Right ventricle myocardium inferior (tissue), 1 donor: ENCODE data around the gene SEH1L. TPM values are rescaled to one million over a fixed set of nuclear protein-coding genes. Genes with fewer than 3 reads are reported as not detected.
"Not testable (repeated sequence)": the region's sequence is repeated elsewhere in the genome, so short reads cannot be mapped to it uniquely, and the experiment has no call there.

Source experiments
- ATAC-seq: fragments of 200-7000 bp; cut with Tn5 transposase; one replicate; pipeline ENCODE4 v1.9.1; 2020; ENCODE audit warnings: mild to moderate bottlenecking, moderate library complexity
- DNase-seq: peaks from one replicate; pipeline ENCODE4 v3.0.0; 2021; ENCODE audit errors: missing footprints
- intact Hi-C: fragments of 100-400 bp; cut with DNase I; formaldehyde crosslinking; loops from one replicate; pipeline ENCODE4 v1.11.0; 2022
- long read RNA-seq: library from polyadenylated mRNA; unstranded; transcript quantifications from one replicate; pipeline ENCODE4 v2.0.0, GENCODE V29; 2021
- total RNA-seq: library from RNA; stranded (reverse); fragmentation: NEBNext Ultra II Directional; extraction: Animal tissue kit (Norgen Biotek cat#: 25700); gene quantifications from one replicate; pipeline ENCODE4 v1.2.1, GENCODE V29; 2021
- donor health status: DM: no; HTN: yes; CAD: no; lungs with severe emphysema.

Gene SEH1L
- total RNA-seq: 19.7 TPM
- long read RNA-seq, transcript SEH1L-202 (9 exons, 1,846 nt): major isoform, 8 of 12 reads
- long read RNA-seq, partial matches to known transcripts: 0 of 12 reads
- long read RNA-seq, other reads (novel, unspliced or antisense): 2 of 12 reads

- intact Hi-C loops: loop anchor here (2.0 to 5.0 kb wide), 2 partner anchors 45 to 65 kb away; partner anchors contain the start of gene CEP192
- peak; percentile 98 for ATAC-seq
- DNase-seq: peak; percentile 100
These were observed at the start of gene SEH1L for GRCh38 chr18:12947285-12948049. SEH1L (plus strand) TSS chr18:12948011; CDS start chr18:12948122, 111 bp downstream.

- intact Hi-C loops, DNase-seq, ATAC-seq: not testable (repeated sequence)
These were observed 46.6 kb upstream of the SEH1L start for GRCh38 chr18:12901208-12901607.

- ATAC-seq: no peak
- DNase-seq: no peak
- intact Hi-C loops: no loop called here
These were observed 43.7 kb upstream of the SEH1L start for GRCh38 chr18:12904012-12904516.

- no peak for DNase-seq
- ATAC-seq: no peak
- intact Hi-C loops: no loop called here
These were observed 41.7 kb upstream of the SEH1L start for GRCh38 chr18:12906119-12906518.

GRCh38 chr18:12906773-12907172 is 41.0 kb upstream of the SEH1L start:
- intact Hi-C loops: no loop called here
- DNase-seq (no peak), ATAC-seq (no peak)

- DNase-seq (no peak), ATAC-seq (no peak)
- intact Hi-C loops: no loop called here
These were observed 40.4 kb upstream of the SEH1L start for GRCh38 chr18:12907258-12907925.

GRCh38 chr18:12908706-12909105 is 39.1 kb upstream of the SEH1L start:
- DNase-seq: no peak
- no peak for ATAC-seq
- intact Hi-C loops: no loop called here

- intact Hi-C loops: no loop called here
- DNase-seq (peak; percentile 75), ATAC-seq (peak; percentile 70)
These were observed 36.5 kb upstream of the SEH1L start for GRCh38 chr18:12911025-12911928.

GRCh38 chr18:12911929-12912703 is 35.7 kb upstream of the SEH1L start:
- intact Hi-C loops: no loop called here
- peak; percentile 29 for ATAC-seq
- DNase-seq: no peak

- DNase-seq (no peak), ATAC-seq (no peak)
- intact Hi-C loops: no loop called here
These were observed 26.6 kb upstream of the SEH1L start for GRCh38 chr18:12921178-12921577.

GRCh38 chr18:12922266-12922665 is 25.5 kb upstream of the SEH1L start:
- DNase-seq (no peak), ATAC-seq (no peak)
- intact Hi-C loops: no loop called here

GRCh38 chr18:12924616-12925015 is 23.2 kb upstream of the SEH1L start:
- ATAC-seq: no peak

GRCh38 chr18:12928206-12928605 is 19.6 kb upstream of the SEH1L start:
- DNase-seq (no peak), ATAC-seq (no peak)
- intact Hi-C loops: no loop called here

More at GRCh38 chr18:12924616-12925015, 23.2 kb upstream of the SEH1L start:
- no peak for DNase-seq
- intact Hi-C loops: no loop called here

- intact Hi-C loops: no loop called here
- ATAC-seq: no peak
These were observed 19.2 kb upstream of the SEH1L start for GRCh38 chr18:12928641-12929040.

GRCh38 chr18:12929477-12930083 is 18.2 kb upstream of the SEH1L start:
- intact Hi-C loops: loop anchor here (10.0 kb wide), 1 partner anchor 535 kb away; no protein-coding TSS in a partner anchor
- ATAC-seq (no peak), DNase-seq (no peak)

More at GRCh38 chr18:12928641-12929040, 19.2 kb upstream of the SEH1L start:
- DNase-seq: no peak

- intact Hi-C loops: loop anchor here (10.0 kb wide), 1 partner anchor 536 kb away; no protein-coding TSS in a partner anchor
- ATAC-seq (no peak), DNase-seq (no peak)
These were observed 17.4 kb upstream of the SEH1L start for GRCh38 chr18:12930376-12930775.

GRCh38 chr18:12930908-12931307 is 16.9 kb upstream of the SEH1L start:
- ATAC-seq (no peak), DNase-seq (no peak)
- intact Hi-C loops: loop anchor here (10.0 kb wide), 1 partner anchor 536 kb away; no protein-coding TSS in a partner anchor
